Mucosa of descending colon (tissue), 3 donors: ENCODE measurements around the gene ALDH1L1. TPM values are rescaled to one million over a fixed set of nuclear protein-coding genes. Genes with fewer than 3 reads are reported as not detected.

Source experiments
- ATAC-seq: fragments of 200-7000 bp; cut with Tn5 transposase; one replicate; pipeline ENCODE4 v1.9.1; 2020; ENCODE audit warnings: mild to moderate bottlenecking, moderate library complexity
- DNase-seq, 3 donors: peaks; one replicate each; pipeline ENCODE4 v3.0.0-alpha.2; 2020
- H3K36me3 ChIP-seq: fragments of 200-600 bp; one replicate; pipeline ENCODE4 v1.8.0; 2021; ENCODE audit warnings: low read depth, mild to moderate bottlenecking
- H3K4me1 ChIP-seq: fragments of 200-600 bp; one replicate; pipeline ENCODE4 v1.8.0; 2021; ENCODE audit warnings: low read depth, mild to moderate bottlenecking
- H3K4me3 ChIP-seq: fragments of 200-600 bp; one replicate; pipeline ENCODE4 v1.8.0; 2021; ENCODE audit warnings: mild to moderate bottlenecking
- H3K9me3 ChIP-seq: fragments of 200-600 bp; one replicate; pipeline ENCODE4 v1.8.0; 2021; ENCODE audit warnings: mild to moderate bottlenecking
- CTCF ChIP-seq: fragments of 200-600 bp; IDR thresholded peaks from one replicate; pipeline ENCODE4 v1.8.0; 2022; ENCODE audit warnings: antibody characterized with exemption, mild to moderate bottlenecking
- intact Hi-C, 2 donors: fragments of 100-400 bp; cut with DNase I in 1 of 2; cut with micrococcal nuclease in 1 of 2; formaldehyde crosslinking; loops; one replicate each; pipeline versions ENCODE4 v1.11.0 to v1.11.1; 2022; cut with DNase I, micrococcal nuclease
- total RNA-seq, 3 donors: library from RNA; stranded (reverse); fragmentation: NEBNext Ultra II Directional in 2 of 3; extraction: Animal tissue kit (Norgen Biotek cat#: 25700) in 2 of 3; gene quantifications; one replicate each; pipeline versions ENCODE4 v1.2.1 to v1.2.4, GENCODE V29; 2021 to 2023
- donor health status: DM: no; HTN: no; CAD: no; lungs with moderate emphysema.
- donor health status: DM: no; HTN: no; CAD: no.
- donor health status: DM: no; HTN: yes; CAD: no.

Gene ALDH1L1
- total RNA-seq, 3 donors from 2014 or later = 14.3 to 27.4 (median 15.0) TPM

- DNase-seq (peak in 1 of 3 donors; percentile 24), ATAC-seq (no peak)
- Histone ChIP-seq H3K4me1 (no peaks in the 10 kb centered on the region), H3K36me3 (no peaks in the 10 kb centered on the region), H3K9me3 (no peaks in the 10 kb centered on the region), H3K4me3 (no peak overlapping the region)
- no peak for TF ChIP-seq CTCF
- intact Hi-C loops = no loop called here
These were observed 23.9 kb downstream of the ALDH1L1 start for GRCh38 chr3:126156468-126156867.

- peak in 1 of 3 donors; percentile 25 for DNase-seq
- no peaks in the 10 kb centered on the region for H3K4me1 ChIP-seq
- H3K4me3 ChIP-seq = no peak overlapping the region
- intact Hi-C loops = no loop called here
- no peak for TF ChIP-seq CTCF
- H3K9me3 ChIP-seq = no peaks in the 10 kb centered on the region
- no peak for ATAC-seq
- H3K36me3 ChIP-seq = no peaks in the 10 kb centered on the region
These were observed 24.6 kb downstream of the ALDH1L1 start for GRCh38 chr3:126155819-126156218.

GRCh38 chr3:126155280-126155640 lies 25.1 kb downstream of the ALDH1L1 start:
- ATAC-seq = no peak
- Histone ChIP-seq H3K4me1 (no peaks in the 10 kb centered on the region), H3K36me3 (no peaks in the 10 kb centered on the region), H3K9me3 (no peaks in the 10 kb centered on the region), H3K4me3 (no peak overlapping the region)
- intact Hi-C loops = no loop called here
- TF ChIP-seq CTCF = no peak
- DNase-seq = peak in 1 of 3 donors; percentile 14

GRCh38 chr3:126154391-126155279 lies 25.8 kb downstream of the ALDH1L1 start:
- peak; percentile 27 for ATAC-seq
- no peaks in the 10 kb centered on the region for H3K36me3 ChIP-seq
- no peaks in the 10 kb centered on the region for H3K9me3 ChIP-seq
- H3K4me1 ChIP-seq = no peaks in the 10 kb centered on the region
- no peak for TF ChIP-seq CTCF
- intact Hi-C loops = no loop called here
- no peak overlapping the region for H3K4me3 ChIP-seq
- DNase-seq = peak in 1 of 3 donors; percentile 43

- TF ChIP-seq CTCF = no peak
- Histone ChIP-seq H3K4me1 (no peaks in the 10 kb centered on the region), H3K9me3 (no peaks in the 10 kb centered on the region), H3K4me3 (no peak overlapping the region), H3K36me3 (no peaks in the 10 kb centered on the region)
- peak in 1 of 3 donors; percentile 26 for DNase-seq
- ATAC-seq = no peak
- intact Hi-C loops = no loop called here
These were observed 26.6 kb downstream of the ALDH1L1 start for GRCh38 chr3:126153695-126154360.
